A549 treated with dexamethasone at 1 μM for 4 hours (cell line): Measurements from ENCODE around the gene REC8. TPM values are rescaled to one million over a fixed set of nuclear protein-coding genes. Genes with fewer than 3 reads are reported as not detected.

Source experiments
- total RNA-seq: library from RNA; stranded (reverse); fragments of 200-300 nt; extraction: Qiagen RNA extraction; gene quantifications from 5 replicates; pipeline ENCODE4 v1.2.3, GENCODE V29; 2022

Gene REC8, protein sequence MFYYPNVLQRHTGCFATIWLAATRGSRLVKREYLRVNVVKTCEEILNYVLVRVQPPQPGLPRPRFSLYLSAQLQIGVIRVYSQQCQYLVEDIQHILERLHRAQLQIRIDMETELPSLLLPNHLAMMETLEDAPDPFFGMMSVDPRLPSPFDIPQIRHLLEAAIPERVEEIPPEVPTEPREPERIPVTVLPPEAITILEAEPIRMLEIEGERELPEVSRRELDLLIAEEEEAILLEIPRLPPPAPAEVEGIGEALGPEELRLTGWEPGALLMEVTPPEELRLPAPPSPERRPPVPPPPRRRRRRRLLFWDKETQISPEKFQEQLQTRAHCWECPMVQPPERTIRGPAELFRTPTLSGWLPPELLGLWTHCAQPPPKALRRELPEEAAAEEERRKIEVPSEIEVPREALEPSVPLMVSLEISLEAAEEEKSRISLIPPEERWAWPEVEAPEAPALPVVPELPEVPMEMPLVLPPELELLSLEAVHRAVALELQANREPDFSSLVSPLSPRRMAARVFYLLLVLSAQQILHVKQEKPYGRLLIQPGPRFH
- total RNA-seq, result 2.7 to 6.1 TPM (median 3.4 TPM) in 5 replicates

DNA sequence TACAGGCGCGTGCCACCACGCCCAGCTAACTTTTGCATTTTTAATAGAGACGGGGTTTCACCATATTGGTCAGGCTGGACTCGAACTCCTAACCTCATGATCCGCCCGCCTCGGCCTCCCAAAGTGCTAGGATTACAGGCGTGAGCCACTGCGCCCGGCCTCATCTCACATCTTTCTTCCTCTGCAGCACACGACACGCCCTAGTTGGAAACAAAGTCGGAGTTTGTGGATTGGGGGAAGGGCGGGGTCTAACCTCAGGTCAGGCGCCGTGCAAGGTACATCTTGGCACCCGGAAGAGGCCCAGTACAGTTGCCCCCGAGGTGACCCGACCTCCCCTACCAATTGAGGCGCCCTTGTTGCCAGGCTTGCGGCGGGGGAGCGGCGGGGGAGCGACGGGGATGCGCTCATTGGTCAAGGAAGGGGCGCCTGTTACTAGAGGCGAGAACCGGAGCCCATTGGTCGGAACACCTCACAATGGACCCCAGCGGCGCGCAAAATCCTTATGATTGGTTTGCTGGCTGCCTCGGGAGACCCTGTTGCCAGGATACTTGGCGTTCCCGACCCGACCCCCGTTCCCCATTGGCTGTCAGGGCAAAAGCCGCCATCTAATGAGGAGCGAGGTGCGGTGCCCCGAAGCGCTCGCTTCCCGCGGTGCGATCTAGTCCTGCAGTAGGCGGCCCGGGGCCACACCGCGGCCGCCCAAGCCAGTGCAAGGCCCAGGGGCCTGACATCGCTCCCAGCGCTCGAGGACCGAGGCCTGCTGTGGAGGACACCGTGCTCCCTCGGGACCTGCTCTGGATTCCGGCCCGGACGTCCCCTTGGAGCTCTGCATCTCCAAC is at the start of gene REC8:
TSS of gene REC8 (plus strand) at position 659 of the 839 bp plus-strand sequence. CDS start 473 bp downstream, outside the sequence.

DNA sequence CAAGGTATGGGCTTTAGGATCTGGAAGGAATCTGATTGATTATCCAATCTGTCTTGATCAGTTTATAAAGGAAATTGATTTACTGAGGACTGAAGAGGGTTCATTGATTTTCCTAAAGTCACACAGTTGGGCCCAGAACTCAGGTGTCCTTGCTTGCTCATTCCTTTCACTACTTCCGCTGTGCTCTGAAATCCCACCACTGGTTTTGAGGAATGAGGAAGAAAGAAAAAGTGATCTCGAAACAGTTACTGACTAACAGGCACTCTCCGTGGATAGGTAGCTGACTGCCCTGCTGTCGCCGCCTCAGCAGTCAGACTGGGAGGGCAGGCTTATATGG is 41.5 kb upstream of the REC8 start, which contains the start of gene FITM1:
TSS of gene FITM1 (plus strand) at position 280 of the 337 bp plus-strand sequence. CDS start 905 bp downstream, outside the sequence.

DNA sequence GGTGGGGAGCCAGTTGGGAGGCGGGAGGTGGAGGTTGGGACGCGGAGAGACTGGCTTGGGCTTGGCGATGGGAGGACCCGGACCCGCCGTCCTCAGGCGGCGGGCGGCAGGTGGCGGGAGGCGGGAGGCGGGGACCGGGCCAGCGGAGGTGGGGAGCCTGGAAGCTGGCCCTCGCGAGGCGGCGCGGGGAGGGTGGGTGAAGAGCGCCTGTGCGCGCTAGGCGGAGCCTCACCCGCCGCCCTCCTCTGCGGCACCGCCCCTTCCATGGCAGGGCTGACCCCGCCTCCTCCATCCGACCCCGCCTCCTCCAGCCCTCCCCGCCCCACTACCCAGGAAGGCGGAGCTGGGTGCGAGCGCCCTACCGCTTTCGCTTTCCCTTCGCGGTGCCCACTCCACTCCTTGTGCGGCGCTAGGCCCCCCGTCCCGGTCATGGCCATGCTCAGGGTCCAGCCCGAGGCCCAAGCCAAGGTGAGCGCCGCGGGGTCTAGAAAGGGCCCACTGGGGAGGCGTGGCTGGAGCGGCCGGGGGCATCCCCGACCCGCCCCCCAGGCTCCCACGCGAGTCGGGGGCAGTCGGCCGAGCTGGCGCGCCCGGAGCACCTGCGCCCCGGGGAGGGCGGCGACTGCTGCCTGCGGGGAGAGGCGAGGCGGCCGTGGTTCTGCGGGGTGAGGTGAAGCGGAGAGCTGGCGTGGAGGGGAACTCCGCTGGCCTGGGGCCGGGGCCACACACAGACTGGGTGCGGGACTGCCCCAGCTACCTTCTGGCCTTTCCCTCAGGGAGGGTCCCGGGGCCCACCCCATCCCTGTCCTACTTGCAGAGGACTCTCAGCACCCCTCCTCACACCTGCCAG is 35.8 kb upstream of the REC8 start, which contains the start of gene PSME1:
TSS of gene PSME1 (plus strand) at position 361 of the 850 bp plus-strand sequence. CDS start at position 430, 69 bp downstream.

DNA sequence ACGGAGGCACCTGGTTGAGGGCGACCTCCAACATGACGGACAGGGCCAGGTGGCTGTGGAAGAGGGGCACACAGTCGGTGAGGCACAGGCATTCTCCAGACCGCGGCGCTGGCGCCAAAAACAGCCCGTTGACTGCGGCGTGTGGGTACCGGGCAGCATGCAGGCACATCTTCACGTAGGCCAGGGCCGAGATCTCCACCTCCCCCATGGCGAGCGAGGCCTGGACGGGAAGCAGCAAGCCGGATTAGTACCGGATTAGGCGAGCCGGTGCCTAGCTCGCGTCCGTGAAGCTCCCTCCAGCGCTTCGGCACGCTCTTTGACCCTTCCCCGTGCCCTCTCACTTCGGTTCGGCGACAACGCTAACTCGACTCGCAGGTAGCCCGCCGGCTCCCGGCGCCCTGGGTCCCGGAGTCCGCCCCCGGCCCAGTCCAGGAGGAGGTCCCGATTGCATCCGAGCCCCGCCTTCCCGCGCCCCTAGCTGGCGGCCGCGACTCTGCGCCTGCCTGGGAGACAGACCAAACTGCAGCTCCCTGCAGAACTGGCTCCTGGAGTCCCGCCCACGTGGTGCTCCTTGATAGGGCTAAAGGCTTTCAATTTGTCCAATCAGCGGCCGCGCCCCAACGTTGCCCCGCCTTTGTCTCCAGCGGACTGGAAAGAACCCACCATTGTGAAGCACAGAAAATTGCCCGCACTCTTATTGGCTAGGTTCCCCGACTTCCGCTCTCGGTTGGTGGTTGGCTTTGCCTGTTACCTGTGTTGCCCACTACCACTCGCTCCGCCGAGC is 30.6 kb upstream of the REC8 start, which contains the start of gene EMC9:
TSS of gene EMC9 (minus strand) at position 495 of the 784 bp plus-strand sequence. CDS start at position 208, 287 bp downstream.

DNA sequence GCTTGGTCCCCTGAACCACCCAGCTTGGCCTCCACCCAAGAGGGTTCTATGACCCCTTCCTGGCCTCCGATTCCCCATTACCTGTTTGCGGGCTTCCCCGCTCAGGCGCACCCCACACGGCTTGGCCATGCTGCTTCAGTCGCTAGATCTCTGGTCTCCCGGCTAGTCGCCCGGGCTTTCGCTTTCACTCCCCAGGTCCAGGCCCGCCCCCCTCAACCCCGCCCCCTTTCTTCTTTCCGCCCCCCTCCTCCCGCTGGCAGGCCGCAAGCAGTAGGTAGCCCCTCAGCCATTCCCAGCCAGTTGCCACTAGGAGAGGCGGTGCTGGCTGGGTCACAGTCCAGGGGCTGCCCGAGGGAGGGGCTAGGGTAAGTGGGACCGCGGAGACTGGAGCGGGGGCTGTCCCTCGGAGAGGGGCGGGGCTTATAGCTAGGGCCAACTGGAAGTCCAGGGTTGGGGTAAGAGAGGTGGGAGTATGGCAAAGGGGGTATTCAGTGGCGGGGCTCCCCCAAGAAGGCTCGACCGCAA is 25.4 kb upstream of the REC8 start, which contains the start of gene PSME2:
TSS of gene PSME2 (minus strand) at position 158 of the 525 bp plus-strand sequence. CDS start at position 129, 29 bp downstream.

DNA sequence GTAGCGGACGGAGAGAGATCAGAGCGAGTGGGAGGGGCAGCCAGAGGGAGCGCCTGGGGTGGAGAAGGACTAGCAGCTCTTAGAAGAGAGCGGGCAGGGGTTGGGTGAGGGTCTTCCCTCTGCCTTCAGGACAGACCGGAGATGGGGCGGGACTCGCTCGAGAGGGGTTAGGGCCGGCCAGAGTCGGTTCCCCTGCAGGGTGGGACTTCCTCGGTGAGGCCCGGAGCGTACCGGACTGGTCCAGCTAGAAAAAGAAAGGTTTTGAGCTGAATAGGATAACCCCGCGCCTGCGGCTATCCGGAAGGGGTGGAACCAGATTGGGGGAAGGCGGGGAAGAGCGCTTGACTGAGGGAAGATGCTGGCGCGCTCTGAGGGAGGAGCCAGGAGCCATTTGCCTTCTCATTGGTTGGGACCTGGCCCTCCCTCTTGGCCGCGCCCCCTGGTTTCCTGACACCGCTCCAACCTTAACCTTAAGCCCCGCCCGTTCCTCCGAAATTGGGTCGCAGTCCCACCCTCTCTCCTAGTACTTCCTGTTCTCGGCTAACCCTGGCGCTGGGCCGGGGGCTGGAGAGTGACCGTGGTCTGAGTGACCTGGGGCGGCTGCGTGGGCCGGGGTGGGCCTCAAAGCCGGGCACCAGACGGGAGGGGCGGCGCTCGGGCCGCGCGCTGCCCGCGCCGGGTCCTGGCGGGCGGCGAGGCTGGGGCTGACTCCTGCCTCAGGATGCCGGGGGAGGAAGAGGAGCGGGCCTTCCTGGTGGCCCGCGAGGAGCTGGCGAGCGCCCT is 24.7 kb upstream of the REC8 start, which contains the start of gene RNF31:
TSS of gene RNF31 (plus strand) at position 521 of the 783 bp plus-strand sequence. CDS start at position 722, 201 bp downstream.

DNA sequence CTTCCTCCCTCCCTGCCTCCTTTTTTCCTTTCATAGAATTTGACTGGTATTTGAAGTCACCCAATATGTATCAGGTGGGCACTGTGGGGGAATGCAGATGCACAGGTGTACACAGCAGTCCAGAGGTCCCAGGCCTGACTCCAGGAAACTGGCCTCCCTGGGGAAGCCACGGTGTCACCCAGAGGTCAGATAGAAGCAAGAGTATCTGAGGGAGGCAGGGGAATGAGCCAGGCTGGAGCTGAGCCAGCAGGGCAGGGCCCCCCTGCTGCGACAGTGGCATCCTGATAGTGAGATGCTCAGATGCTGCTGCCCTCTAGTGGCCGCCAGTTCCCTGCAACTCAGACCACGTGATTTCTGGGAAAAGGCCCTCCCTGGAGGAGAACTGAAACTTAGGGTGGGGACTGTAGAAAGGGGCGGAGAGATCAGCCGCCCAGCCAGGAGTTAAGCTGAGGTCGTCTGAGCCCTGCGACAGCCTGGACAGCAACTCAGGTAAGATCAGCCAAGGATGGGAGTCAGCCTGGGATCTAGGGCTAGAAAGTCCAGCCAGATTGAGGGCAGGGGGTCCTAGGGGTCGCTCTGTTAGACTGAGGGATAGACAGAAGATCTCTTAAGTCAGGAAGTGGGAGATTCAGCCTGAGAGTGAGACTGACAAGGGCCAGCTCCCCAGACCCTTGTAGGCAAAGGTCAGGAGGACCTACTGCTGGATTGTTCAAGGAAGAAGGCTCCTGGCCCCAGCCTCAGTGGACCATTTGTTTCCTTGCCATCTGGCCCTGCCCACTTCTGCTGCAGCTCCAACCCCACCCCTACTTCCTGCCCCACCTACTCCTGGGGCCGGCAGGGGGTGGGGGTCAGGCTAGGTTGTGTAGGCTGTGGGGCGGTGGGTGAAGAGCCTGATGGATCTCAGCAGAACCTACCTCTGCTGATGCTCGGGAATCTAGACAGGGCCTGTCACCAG is 10.8 kb upstream of the REC8 start, which contains the start of gene IRF9:
TSS of gene IRF9 (plus strand) at position 416 of the 955 bp plus-strand sequence. CDS start 880 bp downstream, outside the sequence.

DNA sequence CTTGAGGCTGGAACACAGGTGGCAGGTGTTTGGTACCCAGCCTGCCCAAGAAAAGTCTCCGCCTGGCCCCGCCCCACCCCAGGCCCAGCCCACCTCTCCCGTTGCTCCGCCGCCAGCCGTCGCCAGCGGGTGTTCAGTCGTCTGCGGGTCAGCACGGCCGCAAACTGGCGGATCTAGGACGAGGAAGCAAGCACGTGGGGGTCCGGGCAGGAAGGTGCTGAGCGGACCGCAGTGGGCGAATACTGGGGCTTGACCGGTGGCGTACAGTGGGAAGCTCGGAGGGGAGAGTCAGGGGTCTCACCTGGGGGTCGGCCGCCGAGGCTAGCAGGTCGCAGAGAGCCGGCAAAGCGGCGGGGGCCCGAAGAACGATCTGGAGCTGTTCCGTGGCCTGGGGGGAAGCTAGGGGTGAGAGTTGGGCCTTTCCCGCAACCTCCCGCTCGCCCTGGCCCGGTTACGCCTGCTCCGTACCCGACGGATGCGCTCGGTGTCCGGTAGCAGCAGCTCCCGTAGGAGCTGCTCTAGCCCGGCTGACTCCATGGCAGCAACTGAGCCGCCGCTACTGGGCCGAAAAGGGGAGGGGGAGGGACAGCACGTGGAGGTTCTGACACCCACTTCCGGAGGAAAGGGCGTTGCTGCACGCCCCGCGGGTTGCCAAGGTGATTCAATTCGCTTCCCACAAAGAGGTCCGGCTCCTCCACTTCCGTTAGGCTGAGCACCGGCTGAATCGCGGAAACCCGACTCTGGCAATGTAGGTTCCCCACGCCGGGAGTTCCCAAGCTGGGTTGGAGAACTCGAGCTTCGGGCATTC is 16.6 kb downstream of the REC8 start, which contains the start of gene IPO4:
TSS of gene IPO4 (minus strand) at position 566 of the 808 bp plus-strand sequence. CDS start at position 537, 29 bp downstream.

DNA sequence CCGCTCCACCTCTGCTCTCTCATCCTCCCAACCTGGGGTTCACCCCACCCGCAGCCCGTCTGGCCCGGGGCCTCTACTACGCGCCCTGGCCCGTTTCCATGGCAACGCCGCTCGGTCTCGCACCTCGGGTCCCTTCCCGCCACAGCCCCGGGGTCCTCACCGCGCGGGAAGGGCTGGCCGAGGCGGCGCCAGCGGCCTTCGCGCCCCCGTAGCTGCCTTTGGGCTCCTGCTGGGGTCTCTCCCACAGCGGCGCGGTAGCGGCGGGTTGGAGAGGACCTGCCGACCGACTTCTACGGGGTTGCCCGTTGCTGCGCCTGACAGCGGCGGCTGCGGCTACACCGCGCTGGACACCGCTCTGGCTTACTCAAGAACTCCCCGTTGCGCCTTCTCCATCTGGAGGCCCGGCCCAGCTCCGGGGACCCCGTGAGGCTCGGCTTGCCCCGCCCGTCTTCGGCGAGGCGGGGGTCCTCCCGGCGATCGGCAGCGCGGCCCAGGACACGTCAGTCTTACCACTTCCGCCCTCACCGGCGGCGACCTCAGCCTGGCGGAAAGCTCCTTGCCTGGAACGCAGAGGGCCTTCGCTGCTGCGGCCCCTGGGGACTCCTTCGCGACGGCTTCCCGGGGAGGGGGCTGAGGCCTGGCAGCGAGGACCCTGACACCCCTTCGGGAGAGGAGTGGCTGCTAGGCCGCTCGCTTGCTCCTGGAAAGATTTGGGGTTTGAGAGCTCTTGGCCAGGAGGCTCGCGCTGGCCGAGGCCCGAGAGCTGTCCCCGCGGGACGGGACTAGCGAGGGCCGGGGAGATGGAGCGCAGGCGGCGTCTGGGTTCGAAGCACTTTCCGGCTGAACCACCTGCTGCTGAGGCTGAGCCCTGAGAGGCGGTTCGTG is 23.5 kb downstream of the REC8 start, which contains the start of gene TM9SF1:
TSS of gene TM9SF1 (minus strand) at position 256 of the 885 bp plus-strand sequence. CDS start 422 bp downstream, outside the sequence.

DNA sequence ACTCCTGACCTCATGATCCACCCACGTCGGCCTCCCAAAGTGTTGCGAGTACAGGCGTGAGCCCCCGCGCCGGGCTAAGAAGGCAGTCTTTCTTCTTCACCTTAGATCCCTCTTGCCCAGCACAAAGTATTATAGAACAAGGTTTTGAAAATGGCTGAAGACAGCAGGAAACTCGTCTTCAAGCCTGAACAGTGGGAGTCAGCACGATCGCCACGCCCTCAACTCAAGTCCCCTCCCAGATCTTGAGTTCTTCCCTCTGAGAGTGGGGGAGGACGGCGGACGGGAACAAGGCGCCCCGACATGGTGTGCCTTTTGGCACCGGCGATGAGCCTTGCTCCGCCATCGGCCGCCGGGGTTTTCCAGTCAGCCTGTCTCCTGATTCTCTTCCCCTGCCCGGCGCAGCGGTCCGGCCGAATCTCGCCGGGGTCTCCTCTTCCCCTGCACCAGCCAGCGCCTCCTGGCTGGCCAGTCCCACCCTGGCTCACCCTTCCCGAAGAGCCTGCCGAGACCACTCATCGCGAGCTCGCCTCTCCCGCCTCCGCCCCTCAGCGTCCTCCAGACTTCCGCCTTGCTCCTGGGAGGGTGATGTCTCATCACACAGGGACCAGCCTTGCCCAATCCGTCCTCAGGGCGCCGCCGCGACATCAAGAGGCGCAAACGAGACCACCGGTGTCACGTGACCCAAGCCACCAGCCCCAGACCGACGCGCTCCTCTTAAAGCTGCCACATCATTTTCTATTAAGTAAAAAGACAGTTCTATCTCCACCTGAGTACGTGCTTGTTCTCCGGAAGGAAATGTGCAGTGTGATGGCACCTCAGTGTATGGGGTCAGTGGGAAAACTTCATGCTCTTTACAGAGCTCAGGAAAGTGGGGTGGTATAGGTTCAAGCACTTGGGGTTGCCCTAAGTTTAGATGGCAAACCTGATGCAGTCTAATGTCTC is 41.3 kb downstream of the REC8 start, which contains the start of gene CHMP4A:
TSS of gene CHMP4A (minus strand) at position 565 of the 942 bp plus-strand sequence. CDS start at position 516, 49 bp downstream.

DNA sequence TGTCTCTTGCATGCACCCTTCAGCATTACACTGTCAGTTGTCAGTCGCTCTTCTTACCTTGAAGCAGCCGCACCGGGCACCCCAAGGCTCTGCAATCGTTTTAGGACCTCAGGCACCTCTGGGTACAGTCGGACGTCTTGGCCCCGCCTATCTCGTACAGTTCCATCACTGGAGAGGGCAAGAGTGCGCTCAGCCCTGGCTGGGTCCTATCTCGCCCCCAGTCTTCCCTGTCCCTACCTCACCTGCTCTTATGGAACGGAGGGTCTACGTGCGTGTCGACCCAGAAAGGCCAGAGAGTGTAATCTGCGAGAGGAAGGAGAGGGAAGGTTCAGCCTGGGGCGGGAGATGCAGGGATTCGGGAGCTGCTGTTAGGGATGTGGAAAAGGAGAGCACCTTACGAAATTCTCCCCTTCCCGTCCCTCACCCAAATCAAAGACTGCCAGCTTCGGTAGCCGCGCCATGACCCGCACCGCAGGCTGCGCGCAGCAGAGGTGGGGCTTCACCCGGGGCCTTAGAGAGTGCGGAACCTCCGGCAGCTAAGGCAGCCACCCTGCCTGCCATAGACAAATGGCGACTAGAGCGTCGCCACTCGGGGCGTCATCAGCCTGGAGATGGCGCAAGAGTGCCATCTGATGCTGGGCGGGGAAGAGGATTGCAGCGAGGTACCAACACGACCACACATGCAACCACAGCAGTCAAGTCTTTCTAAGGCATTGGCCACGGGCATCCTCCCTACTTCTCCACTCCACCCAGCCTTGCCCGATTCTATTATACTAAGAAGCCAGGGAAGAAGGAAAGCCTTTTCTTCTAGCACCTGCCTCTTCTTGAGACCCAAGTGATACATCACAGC is 43.8 kb downstream of the REC8 start, which contains the start of gene MDP1:
TSS of gene MDP1 (minus strand) at position 572 of the 850 bp plus-strand sequence. CDS start at position 461, 111 bp downstream.

